Nephron (organoid): ENCODE results near the gene ACADM.
"Not testable (repeated sequence)": the region's sequence is repeated elsewhere in the genome, so short reads cannot be mapped to it uniquely, and the experiment has no call there.

ENCODE experiments used
- H3K27ac Mint-ChIP-seq, 3 experiments: 2 replicates each; pipeline ENCODE4 v1.8.0; 2020; ENCODE audit warnings: mixed read lengths in 3 of 3, mild to moderate bottlenecking in 2 of 3, moderate library complexity in 1 of 3
- H3K27me3 Mint-ChIP-seq: 2 replicates; pipeline ENCODE4 v1.8.0; 2021; ENCODE audit warnings: low read depth, mild to moderate bottlenecking, moderate library complexity, mixed read lengths
- H3K36me3 Mint-ChIP-seq: 2 replicates; pipeline ENCODE4 v1.8.0; 2020; ENCODE audit warnings: low read depth, mixed read lengths
- H3K4me1 Mint-ChIP-seq: 2 replicates; pipeline ENCODE4 v1.8.0; 2020; ENCODE audit warnings: mixed read lengths
- H3K4me3 Mint-ChIP-seq, 3 experiments: 2 replicates each; pipeline ENCODE4 v1.8.0; 2020; ENCODE audit warnings: mild to moderate bottlenecking in 3 of 3, mixed read lengths in 3 of 3, moderate library complexity in 2 of 3
- H3K9me3 Mint-ChIP-seq: 2 replicates; pipeline ENCODE4 v1.8.0; 2020; ENCODE audit warnings: mixed read lengths
- TF ChIP-seq, protein P1 (sequence below), 3 experiments: fragments of 200-600 bp; sonication (generic); IDR thresholded peaks; one replicate each; pipeline ENCODE4 v1.5.0; 2021; ENCODE audit warnings: antibody characterized with exemption in 3 of 3; ENCODE audit not compliant: unreplicated experiment in 3 of 3

The ACADM gene

DNA sequence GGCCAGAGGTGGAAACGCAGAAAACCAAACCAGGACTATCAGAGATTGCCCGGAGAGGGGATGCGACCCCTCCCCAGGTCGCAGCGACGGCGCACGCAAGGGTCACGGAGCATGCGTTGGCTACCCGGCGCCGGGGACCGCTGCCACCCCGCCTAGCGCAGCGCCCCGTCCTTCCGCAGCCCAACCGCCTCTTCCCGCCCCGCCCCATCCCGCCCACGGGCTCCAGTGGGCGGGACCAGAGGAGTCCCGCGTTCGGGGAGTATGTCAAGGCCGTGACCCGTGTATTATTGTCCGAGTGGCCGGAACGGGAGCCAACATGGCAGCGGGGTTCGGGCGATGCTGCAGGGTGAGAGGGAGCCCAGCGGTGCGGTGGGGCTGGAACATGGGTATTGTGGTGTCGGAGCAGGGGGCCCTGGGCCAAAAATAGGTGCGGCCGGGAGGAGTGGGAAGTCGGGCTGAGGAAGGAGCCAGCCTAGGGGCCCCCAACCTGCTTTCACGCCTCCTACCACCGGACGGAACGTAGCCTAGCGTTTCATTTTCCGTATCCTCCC lies at the start of gene ACADM:
ACADM (plus strand) TSS at position 238 of the 551 bp plus-strand sequence; CDS start at position 317, 79 bp downstream.
- no peaks in the 10 kb centered on the region for H3K27me3 Mint-ChIP-seq
- peaks cover 27% of the 10 kb centered on the region for H3K4me1 Mint-ChIP-seq
- H3K27ac Mint-ChIP-seq: peak within 1 kb of the TSS; percentile 97 to 99 (median 99)
- peaks cover 3% of the 10 kb centered on the region for H3K36me3 Mint-ChIP-seq
- H3K9me3 Mint-ChIP-seq: no peaks in the 10 kb centered on the region
- peak within 1 kb of the TSS; percentile 100 for H3K4me3 Mint-ChIP-seq
- TF ChIP-seq, protein P1, sequence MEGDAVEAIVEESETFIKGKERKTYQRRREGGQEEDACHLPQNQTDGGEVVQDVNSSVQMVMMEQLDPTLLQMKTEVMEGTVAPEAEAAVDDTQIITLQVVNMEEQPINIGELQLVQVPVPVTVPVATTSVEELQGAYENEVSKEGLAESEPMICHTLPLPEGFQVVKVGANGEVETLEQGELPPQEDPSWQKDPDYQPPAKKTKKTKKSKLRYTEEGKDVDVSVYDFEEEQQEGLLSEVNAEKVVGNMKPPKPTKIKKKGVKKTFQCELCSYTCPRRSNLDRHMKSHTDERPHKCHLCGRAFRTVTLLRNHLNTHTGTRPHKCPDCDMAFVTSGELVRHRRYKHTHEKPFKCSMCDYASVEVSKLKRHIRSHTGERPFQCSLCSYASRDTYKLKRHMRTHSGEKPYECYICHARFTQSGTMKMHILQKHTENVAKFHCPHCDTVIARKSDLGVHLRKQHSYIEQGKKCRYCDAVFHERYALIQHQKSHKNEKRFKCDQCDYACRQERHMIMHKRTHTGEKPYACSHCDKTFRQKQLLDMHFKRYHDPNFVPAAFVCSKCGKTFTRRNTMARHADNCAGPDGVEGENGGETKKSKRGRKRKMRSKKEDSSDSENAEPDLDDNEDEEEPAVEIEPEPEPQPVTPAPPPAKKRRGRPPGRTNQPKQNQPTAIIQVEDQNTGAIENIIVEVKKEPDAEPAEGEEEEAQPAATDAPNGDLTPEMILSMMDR (IDR thresholded peaks at IDR 0.05; ENCODE audit: unreplicated experiment in 3 of 3): no peak

DNA sequence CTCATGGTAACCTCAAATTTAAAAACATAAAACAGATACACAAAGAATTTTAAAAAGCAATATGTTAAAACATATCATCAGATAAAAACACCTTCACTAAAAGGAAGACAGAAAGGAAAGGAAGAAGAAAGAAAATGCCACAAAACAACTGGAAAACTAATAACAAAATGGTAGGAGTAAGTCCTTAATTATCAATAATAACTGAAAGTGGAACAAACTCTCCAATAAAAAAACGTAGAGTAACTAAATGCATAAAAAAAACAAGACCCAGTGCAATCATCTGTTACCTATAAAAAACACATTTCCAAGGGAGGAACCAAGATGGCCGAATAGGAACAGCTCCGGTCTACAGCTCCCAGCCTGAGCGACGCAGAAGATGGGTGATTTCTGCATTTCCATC lies 47.1 kb upstream of the ACADM start:
- peaks cover 9% of the 10 kb centered on the region for H3K9me3 Mint-ChIP-seq
- no peak overlapping the region for H3K27ac Mint-ChIP-seq
- TF ChIP-seq, protein P1 (IDR thresholded peaks at IDR 0.05; ENCODE audit: unreplicated experiment in 3 of 3): no peak
- peaks cover 3% of the 10 kb centered on the region for H3K36me3 Mint-ChIP-seq
- no peaks in the 10 kb centered on the region for H3K4me1 Mint-ChIP-seq
- peak overlapping the region in 2 of 3 experiments; percentile 21 to 23 for H3K4me3 Mint-ChIP-seq
- no peaks in the 10 kb centered on the region for H3K27me3 Mint-ChIP-seq

DNA sequence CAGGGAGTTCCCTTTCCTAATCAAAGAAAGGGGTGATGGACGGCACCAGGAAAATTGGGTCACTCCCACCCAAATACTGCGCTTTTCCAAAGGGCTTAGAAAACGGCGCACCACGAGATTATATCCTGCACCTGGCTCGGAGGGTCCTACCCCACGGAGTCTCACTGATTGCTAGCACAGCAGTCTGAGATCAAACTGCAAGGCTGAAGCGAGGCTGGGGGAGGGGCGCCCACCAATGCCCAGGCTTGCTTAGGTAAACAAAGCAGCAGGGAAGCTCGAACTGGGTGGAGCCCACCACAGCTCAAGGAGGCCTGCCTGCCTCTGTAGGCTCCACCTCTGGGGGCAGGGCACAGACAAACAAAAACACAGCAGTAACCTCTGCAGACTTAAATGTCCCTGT lies 46.5 kb upstream of the ACADM start:
- H3K9me3 Mint-ChIP-seq, H3K4me1 Mint-ChIP-seq, H3K36me3 Mint-ChIP-seq, H3K27ac Mint-ChIP-seq, H3K27me3 Mint-ChIP-seq: not testable (repeated sequence)
- H3K4me3 Mint-ChIP-seq: peak overlapping the region in 1 of 3 experiments; percentile 21

DNA sequence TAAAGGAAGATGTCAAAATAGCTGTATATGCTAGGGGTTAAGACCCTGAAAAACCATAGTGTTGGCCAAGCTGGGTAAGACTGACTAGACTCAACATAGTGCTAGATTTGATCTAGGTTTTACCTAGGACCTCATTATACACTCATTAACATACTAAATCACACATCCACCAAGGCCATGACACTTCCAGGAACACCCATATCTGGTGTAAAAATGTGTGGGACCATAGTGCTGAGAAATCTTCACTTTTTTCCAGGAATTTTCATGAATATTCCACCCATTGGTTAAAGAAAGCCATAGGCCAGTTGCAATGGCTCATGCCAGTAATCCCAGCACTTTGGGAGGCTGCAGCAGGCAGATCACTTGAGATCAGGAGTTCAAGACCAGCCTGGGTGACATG lies 34.0 kb upstream of the ACADM start:
- H3K4me3 Mint-ChIP-seq: no peak overlapping the region
- H3K4me1 Mint-ChIP-seq: no peaks in the 10 kb centered on the region
- no peaks in the 10 kb centered on the region for H3K36me3 Mint-ChIP-seq
- H3K9me3 Mint-ChIP-seq: peaks cover 1% of the 10 kb centered on the region
- TF ChIP-seq, protein P1 (IDR thresholded peaks at IDR 0.05; ENCODE audit: unreplicated experiment in 3 of 3): no peak
- H3K27me3 Mint-ChIP-seq: no peaks in the 10 kb centered on the region
- H3K27ac Mint-ChIP-seq: no peak overlapping the region

DNA sequence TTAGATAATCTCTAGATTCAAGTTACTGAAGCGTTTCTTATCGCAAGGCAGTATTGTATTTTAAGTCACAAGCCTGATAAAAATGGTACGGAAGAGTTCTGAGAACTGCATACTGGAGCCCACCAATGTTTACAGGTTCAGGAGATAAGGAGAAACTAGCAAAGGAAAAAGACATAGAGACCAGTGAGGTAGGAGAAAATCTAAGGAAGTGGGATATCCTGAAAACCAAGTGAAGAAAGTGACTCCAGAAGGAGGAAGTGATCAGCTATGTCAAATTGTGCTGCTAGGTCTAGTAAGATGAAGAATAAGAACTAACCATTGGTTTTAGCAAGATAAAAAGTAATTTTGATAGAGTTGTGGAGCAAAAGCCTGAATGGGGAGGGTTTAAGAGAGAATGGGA lies 31.0 kb upstream of the ACADM start:
- TF ChIP-seq, protein P1 (IDR thresholded peaks at IDR 0.05; ENCODE audit: unreplicated experiment in 3 of 3): no peak
- Mint-ChIP-seq H3K4me3 (no peak overlapping the region), H3K36me3 (no peaks in the 10 kb centered on the region), H3K4me1 (no peaks in the 10 kb centered on the region), H3K27me3 (no peaks in the 10 kb centered on the region), H3K9me3 (peaks cover 2% of the 10 kb centered on the region), H3K27ac (no peak overlapping the region)

DNA sequence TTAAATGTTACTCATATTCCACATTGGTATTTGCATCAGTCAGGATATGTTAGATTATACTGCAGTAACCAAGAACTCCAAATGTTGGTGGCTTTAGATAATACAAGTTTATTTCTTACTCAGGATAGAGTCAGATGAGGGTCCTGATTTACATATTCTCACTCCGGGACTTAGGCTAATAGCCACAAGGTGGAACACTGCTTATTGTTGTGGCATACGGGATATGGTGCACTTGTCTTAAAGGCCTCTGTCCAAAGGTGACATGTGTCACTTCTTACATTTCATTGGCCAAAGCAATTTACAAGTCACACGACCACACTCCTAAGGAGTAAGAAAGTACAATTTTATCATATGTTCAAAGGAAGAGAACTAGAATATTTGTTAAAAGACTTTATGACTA lies 28.5 kb upstream of the ACADM start:
- no peaks in the 10 kb centered on the region for H3K27me3 Mint-ChIP-seq
- H3K9me3 Mint-ChIP-seq: peaks cover 7% of the 10 kb centered on the region
- TF ChIP-seq, protein P1 (IDR thresholded peaks at IDR 0.05; ENCODE audit: unreplicated experiment in 3 of 3): no peak
- no peak overlapping the region for H3K27ac Mint-ChIP-seq
- H3K36me3 Mint-ChIP-seq: no peaks in the 10 kb centered on the region
- no peaks in the 10 kb centered on the region for H3K4me1 Mint-ChIP-seq
- no peak overlapping the region for H3K4me3 Mint-ChIP-seq
